CD4-positive, alpha-beta T cell treated with Interleukin-2 at 100 ng/mL for 4 hours (primary cell): ENCODE measurements around the gene UNC93A.
"Not testable (repeated sequence)": the region's sequence is repeated elsewhere in the genome, so short reads cannot be mapped to it uniquely, and the experiment has no call there.

Experiments used
- DNase-seq: peaks from one replicate; pipeline ENCODE4 v3.0.0-alpha.2; 2020; ENCODE audit warnings: low spot score

Gene UNC93A

GRCh38 chr6:167270499-167271311 lies 20.4 kb upstream of the UNC93A start:
- DNase-seq, result no peak

GRCh38 chr6:167272151-167272550 lies 19.0 kb upstream of the UNC93A start:
- DNase-seq, result no peak

- DNase-seq, result no peak
Measured at GRCh38 chr6:167272696-167273379, 18.3 kb upstream of the UNC93A start.

- DNase-seq, result no peak
Measured at GRCh38 chr6:167274270-167274669, 16.8 kb upstream of the UNC93A start.

- DNase-seq, result no peak
Measured at GRCh38 chr6:167275001-167275400, 16.1 kb upstream of the UNC93A start.

- DNase-seq, result no peak
Measured at GRCh38 chr6:167275436-167275835, 15.7 kb upstream of the UNC93A start.

- DNase-seq, result no peak
Measured at GRCh38 chr6:167276772-167277533, 14.2 kb upstream of the UNC93A start.

- DNase-seq, result not testable (repeated sequence)
Measured at GRCh38 chr6:167278173-167278940, 12.8 kb upstream of the UNC93A start.

- no peak for DNase-seq
Measured at GRCh38 chr6:167279766-167280446, 11.2 kb upstream of the UNC93A start.

GRCh38 chr6:167280466-167280865 lies 10.6 kb upstream of the UNC93A start:
- DNase-seq, result not testable (repeated sequence)

- DNase-seq, result no peak
Measured at GRCh38 chr6:167282165-167282564, 8.9 kb upstream of the UNC93A start.

GRCh38 chr6:167284565-167284964 lies 6.5 kb upstream of the UNC93A start:
- not testable (repeated sequence) for DNase-seq

- no peak for DNase-seq
Measured at GRCh38 chr6:167285077-167285770, 5.9 kb upstream of the UNC93A start.

GRCh38 chr6:167287513-167288048 lies 3.5 kb upstream of the UNC93A start:
- DNase-seq, result no peak

- DNase-seq, result peak; percentile 29
Measured at GRCh38 chr6:167288591-167289225, 2.4 kb upstream of the UNC93A start.

GRCh38 chr6:167289291-167289690 lies 1.8 kb upstream of the UNC93A start:
- DNase-seq, result not testable (repeated sequence)

- DNase-seq, result no peak
Measured at GRCh38 chr6:167291623-167292300, 647 bp downstream of the UNC93A start.

- DNase-seq, result no peak
Measured at GRCh38 chr6:167292301-167293087, 1.4 kb downstream of the UNC93A start.
